H4 (cell line): ENCODE data around the gene STRBP. TPM values are rescaled to one million over a fixed set of nuclear protein-coding genes. Genes with fewer than 3 reads are reported as not detected.
"Not testable (repeated sequence)": the region's sequence is repeated elsewhere in the genome, so short reads cannot be mapped to it uniquely, and the experiment has no call there.

Experiments
- DNase-seq: peaks from one replicate; pipeline ENCODE4 v3.0.0-alpha.2; 2015; ENCODE audit warnings: low spot score
- total RNA-seq: library from RNA; depleted of rRNA; stranded (reverse); fragments of >200 nt; shearing (Covaris generic); gene quantifications from 2 replicates; pipeline ENCODE4 v1.2.3, GENCODE V29; 2014

Gene STRBP
- total RNA-seq, 1 experiment from 2014 or later: 14.3 TPM

- DNase-seq: not testable (repeated sequence)
Observed at GRCh38 chr9:123249162-123249561, 19.2 kb downstream of the STRBP start.

GRCh38 chr9:123248630-123249029 is 19.8 kb downstream of the STRBP start:
- DNase-seq: no peak

GRCh38 chr9:123246534-123246933 is 21.9 kb downstream of the STRBP start:
- no peak for DNase-seq

- DNase-seq: no peak
Observed at GRCh38 chr9:123239726-123240125, 28.7 kb downstream of the STRBP start.

GRCh38 chr9:123238365-123238764 is 30.0 kb downstream of the STRBP start:
- no peak for DNase-seq

- DNase-seq: no peak
Observed at GRCh38 chr9:123237220-123237619, 31.2 kb downstream of the STRBP start.

GRCh38 chr9:123235448-123235847 is 32.9 kb downstream of the STRBP start:
- no peak for DNase-seq

- DNase-seq: no peak
Observed at GRCh38 chr9:123234853-123235252, 33.5 kb downstream of the STRBP start.

GRCh38 chr9:123232332-123232731 is 36.1 kb downstream of the STRBP start:
- DNase-seq: no peak

- DNase-seq: no peak
Observed at GRCh38 chr9:123231421-123231820, 37.0 kb downstream of the STRBP start.

GRCh38 chr9:123228967-123229366 is 39.4 kb downstream of the STRBP start:
- DNase-seq: no peak

GRCh38 chr9:123225995-123226394 is 42.4 kb downstream of the STRBP start:
- DNase-seq: no peak

- DNase-seq: peak; percentile 56
Observed at GRCh38 chr9:123225374-123225813, 43.0 kb downstream of the STRBP start.

GRCh38 chr9:123220127-123220526 is 48.3 kb downstream of the STRBP start:
- no peak for DNase-seq

GRCh38 chr9:123218831-123219230 is 49.6 kb downstream of the STRBP start:
- DNase-seq: no peak

- no peak for DNase-seq
Observed at GRCh38 chr9:123217128-123217654, 51.2 kb downstream of the STRBP start.

- DNase-seq: no peak
Observed at GRCh38 chr9:123216251-123216797, 52.1 kb downstream of the STRBP start.

GRCh38 chr9:123211081-123211480 is 57.3 kb downstream of the STRBP start:
- DNase-seq: no peak

GRCh38 chr9:123208626-123209174 is 59.7 kb downstream of the STRBP start:
- DNase-seq: no peak

- DNase-seq: no peak
Observed at GRCh38 chr9:123206065-123206464, 62.3 kb downstream of the STRBP start.

- no peak for DNase-seq
Observed at GRCh38 chr9:123201083-123201482, 67.3 kb downstream of the STRBP start.

GRCh38 chr9:123200469-123200868 is 67.9 kb downstream of the STRBP start:
- DNase-seq: not testable (repeated sequence)

- no peak for DNase-seq
Observed at GRCh38 chr9:123196124-123196523, 72.3 kb downstream of the STRBP start.

GRCh38 chr9:123194023-123194422 is 74.4 kb downstream of the STRBP start:
- DNase-seq: no peak
